MM.1S (cell line): ENCODE results near the gene DENND1C.
"Not testable (repeated sequence)": the region's sequence is repeated elsewhere in the genome, so short reads cannot be mapped to it uniquely, and the experiment has no call there.

Experiments
- DNase-seq: peaks from one replicate; pipeline ENCODE4 v3.0.0-alpha.2; 2015
- H2AFZ ChIP-seq: fragments of 300-600 bp; sonication (generic); 2 replicates; pipeline ENCODE4 v1.6.0; 2016; ENCODE audit warnings: antibody characterized with exemption, low read length
- H3F3A ChIP-seq: fragments of 300-600 bp; sonication (generic); 2 replicates; pipeline ENCODE4 v1.6.1; 2016; ENCODE audit warnings: mild to moderate bottlenecking, antibody characterized with exemption, low read length, moderate library complexity, mixed read lengths; ENCODE audit not compliant: insufficient read depth
- H3K27ac ChIP-seq: fragments of 300-600 bp; sonication (generic); 2 replicates; pipeline ENCODE4 v1.5.1; 2016; ENCODE audit warnings: mild to moderate bottlenecking, low read length
- H3K27me3 ChIP-seq: fragments of 300-600 bp; sonication (generic); replicated peaks from 2 replicates; pipeline ENCODE4 v1.6.0; 2016; ENCODE audit warnings: low read length; ENCODE audit not compliant: insufficient read depth
- H3K36me3 ChIP-seq: fragments of 300-600 bp; sonication (generic); replicated peaks from 2 replicates; pipeline ENCODE4 v1.6.1; 2016; ENCODE audit warnings: mild to moderate bottlenecking, low read length, mixed read lengths; ENCODE audit not compliant: insufficient read depth
- H3K4me1 ChIP-seq: fragments of 300-600 bp; sonication (generic); 2 replicates; pipeline ENCODE4 v1.6.1; 2016; ENCODE audit warnings: low read length, mixed read lengths
- H3K4me2 ChIP-seq: fragments of 300-600 bp; sonication (generic); 2 replicates; pipeline ENCODE4 v1.6.0; 2016; ENCODE audit warnings: low read depth, low read length
- H3K4me3 ChIP-seq: fragments of 300-600 bp; sonication (generic); 2 replicates; pipeline ENCODE4 v1.5.1; 2016; ENCODE audit warnings: low read length, mixed read lengths
- H3K79me2 ChIP-seq: fragments of 300-600 bp; sonication (generic); 2 replicates; pipeline ENCODE4 v1.6.1; 2016; ENCODE audit warnings: mixed run types, low read length, mixed read lengths
- H3K9ac ChIP-seq: fragments of 300-600 bp; sonication (generic); 2 replicates; pipeline ENCODE4 v1.6.1; 2016; ENCODE audit warnings: low read length, mixed read lengths
- H3K9me2 ChIP-seq: fragments of 300-600 bp; sonication (generic); replicated peaks from 2 replicates; pipeline ENCODE4 v1.6.1; 2016; ENCODE audit warnings: mild to moderate bottlenecking, low read length, mixed read lengths; ENCODE audit not compliant: insufficient read depth
- H3K9me3 ChIP-seq: fragments of 300-600 bp; sonication (generic); replicated peaks from 2 replicates; pipeline ENCODE4 v1.6.1; 2016; ENCODE audit warnings: mild to moderate bottlenecking, low read length, mixed read lengths; ENCODE audit not compliant: insufficient read depth
- H4K20me1 ChIP-seq: fragments of 300-600 bp; sonication (generic); 2 replicates; pipeline ENCODE4 v1.6.1; 2016; ENCODE audit warnings: mild to moderate bottlenecking, low read length, moderate library complexity, mixed read lengths; ENCODE audit not compliant: insufficient read depth
- EZH2 ChIP-seq: fragments of 300-600 bp; sonication (generic); optimal IDR thresholded peaks from 2 replicates; pipeline ENCODE3; 2017; ENCODE audit warnings: low read depth, mild to moderate bottlenecking, antibody characterized with exemption, low read length, mixed read lengths
- EZH2phosphoT487 ChIP-seq: fragments of 300-600 bp; sonication (generic); IDR thresholded peaks from 2 replicates; pipeline ENCODE4 v1.6.1; 2018; ENCODE audit warnings: antibody characterized with exemption, low read length
- TF ChIP-seq, protein P1 (sequence below): fragments of 300-600 bp; sonication (generic); IDR thresholded peaks from 2 replicates; pipeline ENCODE4 v1.5.1; 2016; ENCODE audit warnings: antibody characterized with exemption, low read length, mixed read lengths

DENND1C gene

DNA sequence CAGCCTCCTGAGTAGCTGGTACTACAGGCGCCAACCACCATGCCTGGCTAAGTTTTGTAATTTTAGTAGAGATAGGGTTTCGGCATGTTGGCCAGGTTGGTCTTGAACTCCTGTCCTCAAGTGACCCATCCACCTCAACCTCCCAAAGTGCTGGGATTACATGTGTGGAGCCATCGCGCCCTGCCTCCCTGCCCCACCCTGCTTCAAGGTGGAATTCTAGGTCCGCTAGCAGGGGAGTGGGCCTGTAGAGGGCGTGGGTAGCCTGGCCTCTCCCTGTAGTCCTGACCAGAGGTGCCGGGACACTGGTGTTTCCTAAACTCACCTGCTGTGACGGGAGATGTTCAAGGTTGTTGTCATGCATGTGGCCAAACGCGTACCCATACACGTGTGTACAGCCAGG, 48.4 kb downstream of the DENND1C start:
- Histone ChIP-seq H3K4me1 (no peaks in the 10 kb centered on the region), H2AFZ (no peak overlapping the region), H3K9me2 (no peaks in the 10 kb centered on the region), H3K9me3 (no peaks in the 10 kb centered on the region), H3K9ac (no peak overlapping the region), H3K79me2 (no peaks in the 10 kb centered on the region), H3K27ac (no peak overlapping the region), H3K36me3 (no peaks in the 10 kb centered on the region), H3K4me2 (no peak overlapping the region), H3K4me3 (no peak overlapping the region), H3F3A (no peaks in the 10 kb centered on the region), H3K27me3 (peaks cover 15% of the 10 kb centered on the region; the same call in 1 of the 2 replicates), H4K20me1 (no peaks in the 10 kb centered on the region)
- TF ChIP-seq, protein P1, sequence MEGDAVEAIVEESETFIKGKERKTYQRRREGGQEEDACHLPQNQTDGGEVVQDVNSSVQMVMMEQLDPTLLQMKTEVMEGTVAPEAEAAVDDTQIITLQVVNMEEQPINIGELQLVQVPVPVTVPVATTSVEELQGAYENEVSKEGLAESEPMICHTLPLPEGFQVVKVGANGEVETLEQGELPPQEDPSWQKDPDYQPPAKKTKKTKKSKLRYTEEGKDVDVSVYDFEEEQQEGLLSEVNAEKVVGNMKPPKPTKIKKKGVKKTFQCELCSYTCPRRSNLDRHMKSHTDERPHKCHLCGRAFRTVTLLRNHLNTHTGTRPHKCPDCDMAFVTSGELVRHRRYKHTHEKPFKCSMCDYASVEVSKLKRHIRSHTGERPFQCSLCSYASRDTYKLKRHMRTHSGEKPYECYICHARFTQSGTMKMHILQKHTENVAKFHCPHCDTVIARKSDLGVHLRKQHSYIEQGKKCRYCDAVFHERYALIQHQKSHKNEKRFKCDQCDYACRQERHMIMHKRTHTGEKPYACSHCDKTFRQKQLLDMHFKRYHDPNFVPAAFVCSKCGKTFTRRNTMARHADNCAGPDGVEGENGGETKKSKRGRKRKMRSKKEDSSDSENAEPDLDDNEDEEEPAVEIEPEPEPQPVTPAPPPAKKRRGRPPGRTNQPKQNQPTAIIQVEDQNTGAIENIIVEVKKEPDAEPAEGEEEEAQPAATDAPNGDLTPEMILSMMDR: no peak
- no peak for TF ChIP-seq EZH2
- TF ChIP-seq EZH2phosphoT487: no peak
- DNase-seq: no peak

DNA sequence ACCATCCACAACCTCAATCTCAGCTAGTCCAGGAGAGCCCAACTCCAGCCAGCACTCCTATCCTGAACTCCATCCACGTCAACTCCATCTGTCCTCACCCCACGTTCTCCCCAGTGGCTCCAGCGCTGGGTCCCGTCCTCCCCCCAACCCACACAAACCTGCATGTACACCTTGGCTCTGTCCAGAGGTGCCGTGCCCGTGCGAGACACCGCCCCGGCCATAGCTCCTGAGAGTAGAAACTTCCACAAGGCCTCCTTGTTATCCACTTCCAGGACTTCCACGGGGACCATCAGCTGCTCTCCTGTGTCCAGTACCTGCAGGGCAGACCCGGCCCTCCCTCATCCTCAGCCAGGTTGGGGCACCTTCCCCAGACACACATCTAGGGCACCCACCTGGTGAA, 49.7 kb downstream of the DENND1C start:
- Histone ChIP-seq H3K79me2 (no peaks in the 10 kb centered on the region), H3K9ac (no peak overlapping the region)

DNA sequence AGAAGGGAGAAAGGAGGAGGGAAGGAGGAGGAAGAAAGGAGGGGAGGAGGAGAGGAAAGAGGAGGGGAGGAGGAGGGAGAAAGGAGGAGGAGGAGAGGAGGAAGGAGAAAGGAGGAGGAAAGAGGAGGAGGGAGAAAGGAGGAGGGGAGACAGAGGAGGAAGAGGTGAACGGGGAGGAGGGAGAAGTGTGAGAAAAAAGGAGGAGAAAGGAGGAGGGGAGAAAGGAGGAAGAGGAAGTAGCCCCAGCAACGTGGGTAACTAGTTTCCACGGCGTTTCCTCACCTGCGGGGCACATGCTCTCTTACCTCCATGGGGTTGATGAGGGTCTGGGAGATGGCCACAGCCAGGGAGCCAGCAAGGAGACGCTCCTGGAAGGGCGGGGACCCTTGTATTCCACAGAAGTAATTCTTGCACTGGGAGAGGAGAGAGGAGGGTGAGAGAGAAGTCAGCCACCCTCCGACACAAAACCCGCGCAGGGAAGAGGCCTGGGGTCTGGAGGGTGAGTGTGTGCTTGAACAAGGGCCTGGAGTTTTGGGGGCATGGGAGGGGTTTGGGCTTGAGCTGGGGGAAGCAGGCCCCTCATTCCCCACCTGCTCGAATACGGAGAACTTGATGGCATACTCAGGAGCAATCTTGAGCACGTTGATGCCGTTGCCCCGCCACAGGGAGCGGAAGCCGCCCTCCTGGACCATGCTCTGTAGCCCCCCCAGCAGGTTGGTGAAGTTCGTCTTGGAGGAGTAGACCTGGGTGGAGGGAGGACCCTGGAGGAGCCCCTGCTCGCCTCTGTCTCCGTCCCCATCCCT, 52.0 kb downstream of the DENND1C start:
- Histone ChIP-seq H3K27me3 (peaks cover 13% of the 10 kb centered on the region; the same call in 1 of the 2 replicates), H3K4me2 (no peak overlapping the region), H3K36me3 (no peaks in the 10 kb centered on the region), H3K9ac (no peak overlapping the region), H3K4me1 (peaks cover 4% of the 10 kb centered on the region), H4K20me1 (no peaks in the 10 kb centered on the region), H3K9me3 (no peaks in the 10 kb centered on the region), H3K79me2 (no peaks in the 10 kb centered on the region), H2AFZ (no peak overlapping the region), H3K9me2 (no peaks in the 10 kb centered on the region), H3K4me3 (no peak overlapping the region), H3F3A (no peaks in the 10 kb centered on the region), H3K27ac (no peak overlapping the region)
- no peak for DNase-seq
- TF ChIP-seq, protein P1: no peak
- TF ChIP-seq EZH2phosphoT487: no peak
- TF ChIP-seq EZH2: no peak

More for the DNA sequence above, 49.7 kb downstream of the DENND1C start:
- Histone ChIP-seq H3F3A (no peaks in the 10 kb centered on the region), H3K4me3 (no peak overlapping the region), H4K20me1 (no peaks in the 10 kb centered on the region), H3K9me2 (no peaks in the 10 kb centered on the region), H3K27ac (no peak overlapping the region), H3K4me1 (no peaks in the 10 kb centered on the region), H2AFZ (no peak overlapping the region), H3K27me3 (peaks cover 13% of the 10 kb centered on the region; the same call in 1 of the 2 replicates), H3K9me3 (no peaks in the 10 kb centered on the region), H3K36me3 (no peaks in the 10 kb centered on the region), H3K4me2 (no peak overlapping the region)
- TF ChIP-seq, protein P1: no peak
- DNase-seq: no peak

DNA sequence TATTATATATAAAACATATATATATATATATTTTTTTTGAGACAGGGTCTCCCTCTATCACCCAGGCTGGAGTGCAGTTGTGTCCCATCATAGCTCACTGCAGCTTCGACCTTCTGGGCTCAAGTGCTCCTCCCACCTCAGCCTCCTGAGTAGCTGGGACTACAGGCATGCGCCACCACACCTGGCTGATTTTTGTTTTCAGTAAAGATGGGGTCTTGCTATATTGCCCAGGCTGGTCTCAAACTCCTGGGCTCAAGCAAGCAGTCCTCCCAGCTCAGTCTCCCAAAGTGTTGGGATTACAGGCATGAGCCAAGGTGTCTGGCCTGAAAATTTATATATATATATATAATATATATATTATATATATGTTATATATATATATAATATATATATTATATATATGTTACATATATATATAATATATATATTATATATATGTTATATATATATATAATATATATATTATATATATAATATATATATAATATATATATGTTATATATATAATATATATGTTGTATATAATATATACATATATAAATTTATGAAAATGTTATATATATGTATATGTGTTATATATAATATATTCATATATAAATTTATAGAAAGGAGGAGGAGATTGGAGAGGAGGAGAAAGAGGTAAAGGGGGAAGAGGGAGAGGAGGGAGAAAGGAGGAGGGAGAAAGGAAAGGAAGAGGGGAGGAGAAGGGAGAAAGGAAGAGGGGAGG, 52.7 kb downstream of the DENND1C start:
- H3F3A ChIP-seq, H3K9me3 ChIP-seq, H3K27ac ChIP-seq, H3K4me1 ChIP-seq, H3K79me2 ChIP-seq, H2AFZ ChIP-seq, H3K4me3 ChIP-seq, H4K20me1 ChIP-seq, DNase-seq, H3K36me3 ChIP-seq, H3K4me2 ChIP-seq, H3K9me2 ChIP-seq, H3K9ac ChIP-seq: not testable (repeated sequence)
- peaks cover 13% of the 10 kb centered on the region; the same call in 1 of the 2 replicates for H3K27me3 ChIP-seq
